Measurements from ENCODE around the gene OBI1.

Gene OBI1

GRCh38 chr13:78589206-78589605 lies 69.7 kb downstream of the OBI1 start:
- Histone ChIP-seq H3K9me3 (ENCODE audit: low read length) (no peaks in the 10 kb centered on the region), H3K36me3 (ENCODE audit: insufficient read depth, low read length) (no peaks in the 10 kb centered on the region), H3K9ac (ENCODE audit: low read length) (no peak overlapping the region), H3K27ac (ENCODE audit: low read depth, low read length, poor library complexity, severe bottlenecking) (no peak overlapping the region), H3F3A (ENCODE audit: insufficient read depth, low read length) (no peaks in the 10 kb centered on the region), H3K4me1 (ENCODE audit: insufficient read depth, low read length, severe bottlenecking) (no peaks in the 10 kb centered on the region), H3K27me3 (ENCODE audit: insufficient read depth, low read length) (no peaks in the 10 kb centered on the region), H2AFZ (ENCODE audit: low read length) (no peak overlapping the region), H3K9me2 (ENCODE audit: low read depth, low read length) (no peaks in the 10 kb centered on the region), H4K20me1 (ENCODE audit: insufficient read depth, low read length) (no peaks in the 10 kb centered on the region), H3K79me2 (ENCODE audit: insufficient read depth, low read length) (no peaks in the 10 kb centered on the region), H3K4me2 (ENCODE audit: low read length) (no peak overlapping the region), H3K4me3 (ENCODE audit: low read depth, low read length, poor library complexity, severe bottlenecking) (no peak overlapping the region)
- no peak for TF ChIP-seq EZH2 (IDR thresholded peaks at IDR 0.05; ENCODE audit: borderline replicate concordance, low read length)
- TF ChIP-seq, protein P1, sequence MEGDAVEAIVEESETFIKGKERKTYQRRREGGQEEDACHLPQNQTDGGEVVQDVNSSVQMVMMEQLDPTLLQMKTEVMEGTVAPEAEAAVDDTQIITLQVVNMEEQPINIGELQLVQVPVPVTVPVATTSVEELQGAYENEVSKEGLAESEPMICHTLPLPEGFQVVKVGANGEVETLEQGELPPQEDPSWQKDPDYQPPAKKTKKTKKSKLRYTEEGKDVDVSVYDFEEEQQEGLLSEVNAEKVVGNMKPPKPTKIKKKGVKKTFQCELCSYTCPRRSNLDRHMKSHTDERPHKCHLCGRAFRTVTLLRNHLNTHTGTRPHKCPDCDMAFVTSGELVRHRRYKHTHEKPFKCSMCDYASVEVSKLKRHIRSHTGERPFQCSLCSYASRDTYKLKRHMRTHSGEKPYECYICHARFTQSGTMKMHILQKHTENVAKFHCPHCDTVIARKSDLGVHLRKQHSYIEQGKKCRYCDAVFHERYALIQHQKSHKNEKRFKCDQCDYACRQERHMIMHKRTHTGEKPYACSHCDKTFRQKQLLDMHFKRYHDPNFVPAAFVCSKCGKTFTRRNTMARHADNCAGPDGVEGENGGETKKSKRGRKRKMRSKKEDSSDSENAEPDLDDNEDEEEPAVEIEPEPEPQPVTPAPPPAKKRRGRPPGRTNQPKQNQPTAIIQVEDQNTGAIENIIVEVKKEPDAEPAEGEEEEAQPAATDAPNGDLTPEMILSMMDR (IDR thresholded peaks at IDR 0.05; ENCODE audit: low read length), result no peak

- Histone ChIP-seq H3F3A (ENCODE audit: insufficient read depth, low read length) (no peaks in the 10 kb centered on the region), H3K27ac (ENCODE audit: low read depth, low read length, poor library complexity, severe bottlenecking) (no peak overlapping the region), H3K9me3 (ENCODE audit: low read length) (no peaks in the 10 kb centered on the region), H3K4me3 (ENCODE audit: low read depth, low read length, poor library complexity, severe bottlenecking) (no peak overlapping the region), H3K4me1 (ENCODE audit: insufficient read depth, low read length, severe bottlenecking) (no peaks in the 10 kb centered on the region), H3K79me2 (ENCODE audit: insufficient read depth, low read length) (no peaks in the 10 kb centered on the region), H3K27me3 (ENCODE audit: insufficient read depth, low read length) (no peaks in the 10 kb centered on the region), H3K9me2 (ENCODE audit: low read depth, low read length) (no peaks in the 10 kb centered on the region), H3K4me2 (ENCODE audit: low read length) (no peak overlapping the region), H3K9ac (ENCODE audit: low read length) (no peak overlapping the region), H3K36me3 (ENCODE audit: insufficient read depth, low read length) (no peaks in the 10 kb centered on the region), H4K20me1 (ENCODE audit: insufficient read depth, low read length) (no peaks in the 10 kb centered on the region), H2AFZ (ENCODE audit: low read length) (no peak overlapping the region)
- TF ChIP-seq, protein P1 (IDR thresholded peaks at IDR 0.05; ENCODE audit: low read length), result no peak
- TF ChIP-seq EZH2 (IDR thresholded peaks at IDR 0.05; ENCODE audit: borderline replicate concordance, low read length), result no peak
Observed at GRCh38 chr13:78587395-78587794, 71.6 kb downstream of the OBI1 start.

DNA sequence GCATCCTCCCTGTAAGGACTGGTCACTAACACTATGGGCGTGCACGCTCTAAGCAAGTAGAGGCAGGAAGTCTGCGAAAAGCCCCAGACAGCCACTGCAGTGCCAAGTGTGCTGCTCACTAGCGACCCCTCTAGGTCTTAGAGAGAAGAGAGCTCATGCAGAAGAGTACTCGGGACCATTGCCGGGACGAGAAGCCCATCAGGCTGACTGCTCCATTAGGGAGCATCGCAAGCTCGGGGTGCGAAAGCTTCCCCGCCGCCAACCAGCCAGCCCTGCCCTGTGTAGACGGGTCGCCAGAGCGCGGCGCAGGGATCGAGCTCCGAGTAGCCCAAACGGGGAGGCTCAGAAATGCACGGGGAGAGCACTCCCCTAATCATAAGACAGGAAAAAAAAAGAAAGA lies 72.2 kb downstream of the OBI1 start:
- H3K9me3 ChIP-seq (ENCODE audit: low read length), result no peaks in the 10 kb centered on the region
- H3K4me2 ChIP-seq (ENCODE audit: low read length), result no peak overlapping the region
- H3K27me3 ChIP-seq (ENCODE audit: insufficient read depth, low read length), result no peaks in the 10 kb centered on the region
- no peaks in the 10 kb centered on the region for H3K4me1 ChIP-seq (ENCODE audit: insufficient read depth, low read length, severe bottlenecking)
- H3K4me3 ChIP-seq (ENCODE audit: low read depth, low read length, poor library complexity, severe bottlenecking), result no peak overlapping the region
- no peaks in the 10 kb centered on the region for H3K36me3 ChIP-seq (ENCODE audit: insufficient read depth, low read length)
- H2AFZ ChIP-seq (ENCODE audit: low read length), result no peak overlapping the region
- no peaks in the 10 kb centered on the region for H3K79me2 ChIP-seq (ENCODE audit: insufficient read depth, low read length)
- no peaks in the 10 kb centered on the region for H3F3A ChIP-seq (ENCODE audit: insufficient read depth, low read length)
- TF ChIP-seq EZH2 (IDR thresholded peaks at IDR 0.05; ENCODE audit: borderline replicate concordance, low read length), result no peak
- TF ChIP-seq, protein P1 (IDR thresholded peaks at IDR 0.05; ENCODE audit: low read length), result peak; percentile 48
- H3K9ac ChIP-seq (ENCODE audit: low read length), result no peak overlapping the region
- no peak overlapping the region for H3K27ac ChIP-seq (ENCODE audit: low read depth, low read length, poor library complexity, severe bottlenecking)
- no peaks in the 10 kb centered on the region for H4K20me1 ChIP-seq (ENCODE audit: insufficient read depth, low read length)
- no peaks in the 10 kb centered on the region for H3K9me2 ChIP-seq (ENCODE audit: low read depth, low read length)
